HEK293 (cell line): Measurements from ENCODE around the gene PRRC2B.
"Not testable (repeated sequence)": the region's sequence is repeated elsewhere in the genome, so short reads cannot be mapped to it uniquely, and the experiment has no call there.

Source experiments
- CTCF ChIA-PET: fragments of 350-600 bp; formaldehyde crosslinking; extraction: SDS; loops from one replicate; lab custom pipeline; 2021; ENCODE audit warnings: antibody characterized with exemption; lab: Yijun Ruan, JAX
- POLR2A ChIA-PET: fragments of 300-600 bp; formaldehyde crosslinking; extraction: SDS; loops from one replicate; lab custom pipeline; 2020; ENCODE audit warnings: antibody characterized with exemption, inconsistent platforms; lab: Yijun Ruan, JAX
- H3K27ac ChIP-seq: fragments of 200-500 bp; sonication (Bioruptor generic); 2 replicates; pipeline ENCODE4 v1.5.1; 2014; ENCODE audit warnings: low read depth, low read length, control low read depth, inconsistent platforms; ENCODE audit errors: extremely low read depth
- H3K36me3 ChIP-seq, 2 experiments: fragments of 200-500 bp in 1 of 2; sonication (Bioruptor generic) in 1 of 2; 1 replicate in 1 of 2; 2 replicates in 1 of 2; pipeline ENCODE4 v1.5.1; 2014 to 2017; ENCODE audit warnings: inconsistent platforms in 2 of 2, low read length in 2 of 2; ENCODE audit not compliant: control insufficient read depth in 2 of 2, insufficient read depth in 1 of 2
- H3K4me1 ChIP-seq: fragments of 200-500 bp; sonication (Bioruptor generic); 2 replicates; pipeline ENCODE4 v1.5.1; 2014; ENCODE audit warnings: mild to moderate bottlenecking, low read length, inconsistent platforms; ENCODE audit not compliant: control insufficient read depth, insufficient read depth
- H3K4me3 ChIP-seq: 2 replicates; pipeline ENCODE4 v1.5.1; 2011; ENCODE audit warnings: low read depth, mild to moderate bottlenecking, control low read depth, low read length, moderate library complexity
- H3K9me3 ChIP-seq: fragments of 200-500 bp; sonication (Bioruptor generic); 2 replicates; pipeline ENCODE4 v1.5.1; 2014; ENCODE audit warnings: low read depth, low read length, inconsistent platforms; ENCODE audit not compliant: control insufficient read depth, insufficient read depth
- EGR2 ChIP-seq: fragments of 450-650 bp; formaldehyde crosslinking; IDR thresholded peaks from 2 replicates; pipeline ENCODE4 v1.5.1; 2016; ENCODE audit warnings: low read depth, missing biosample characterization, missing genetic modification characterization
- GLIS2 ChIP-seq: fragments of 450-650 bp; formaldehyde crosslinking; IDR thresholded peaks from 2 replicates; pipeline ENCODE4 v1.5.1; 2016; ENCODE audit warnings: missing biosample characterization, missing genetic modification characterization
- HOXA7 ChIP-seq: sonication (generic); formaldehyde crosslinking; IDR thresholded peaks from 2 replicates; pipeline ENCODE4 v1.8.1; 2022; ENCODE audit warnings: missing genetic modification reagents, borderline replicate concordance
- MYNN ChIP-seq: fragments of 450-650 bp; formaldehyde crosslinking; IDR thresholded peaks from 2 replicates; pipeline ENCODE4 v1.5.1; 2016; ENCODE audit warnings: missing biosample characterization, missing genetic modification characterization, borderline replicate concordance
- TCF7L2 ChIP-seq: IDR thresholded peaks from 2 replicates; pipeline ENCODE4 v1.6.1; 2011; ENCODE audit warnings: low read depth, mild to moderate bottlenecking, inconsistent platforms, low read length, moderate library complexity, borderline replicate concordance
- ZBTB11 ChIP-seq: fragments of 450-650 bp; formaldehyde crosslinking; conservative IDR thresholded peaks from 2 replicates; pipeline ENCODE4 v1.5.1; 2016; ENCODE audit warnings: low read depth, missing biosample characterization, missing genetic modification characterization
- ZBTB21 ChIP-seq: fragments of 450-650 bp; formaldehyde crosslinking; IDR thresholded peaks from 2 replicates; pipeline ENCODE4 v1.5.1; 2017; ENCODE audit warnings: missing biosample characterization, missing genetic modification characterization
- ZFHX2 ChIP-seq: fragments of 450-650 bp; formaldehyde crosslinking; conservative IDR thresholded peaks from 2 replicates; pipeline ENCODE4 v1.5.1; 2016; ENCODE audit warnings: missing biosample characterization, missing genetic modification characterization
- ZFP41 ChIP-seq: fragments of 450-650 bp; formaldehyde crosslinking; IDR thresholded peaks from 2 replicates; pipeline ENCODE4 v1.5.1; 2016; ENCODE audit warnings: missing biosample characterization, missing genetic modification characterization, borderline replicate concordance
- ZNF112 ChIP-seq: fragments of 450-650 bp; formaldehyde crosslinking; IDR thresholded peaks from 2 replicates; pipeline ENCODE4 v1.5.0; 2017; ENCODE audit warnings: missing biosample characterization, missing genetic modification characterization
- ZNF394 ChIP-seq: fragments of 450-650 bp; formaldehyde crosslinking; IDR thresholded peaks from 2 replicates; pipeline ENCODE4 v1.5.1; 2016; ENCODE audit warnings: missing biosample characterization, missing genetic modification characterization, mild to moderate bottlenecking, moderate library complexity, borderline replicate concordance
- ZNF404 ChIP-seq: fragments of 450-650 bp; formaldehyde crosslinking; IDR thresholded peaks from 2 replicates; pipeline ENCODE4 v1.5.1; 2017; ENCODE audit warnings: missing biosample characterization, missing genetic modification characterization
- ZNF544 ChIP-seq: fragments of 450-650 bp; formaldehyde crosslinking; IDR thresholded peaks from 2 replicates; pipeline ENCODE4 v1.5.0; 2017; ENCODE audit warnings: missing biosample characterization, missing genetic modification characterization
- ZNF548 ChIP-seq: fragments of 450-650 bp; formaldehyde crosslinking; IDR thresholded peaks from 2 replicates; pipeline ENCODE4 v1.5.1; 2016; ENCODE audit warnings: missing biosample characterization, missing genetic modification characterization
- ZNF610 ChIP-seq: fragments of 450-650 bp; formaldehyde crosslinking; IDR thresholded peaks from 2 replicates; pipeline ENCODE4 v1.5.1; 2016; ENCODE audit warnings: missing biosample characterization, missing genetic modification characterization, borderline replicate concordance
- ZNF621 ChIP-seq: fragments of 450-650 bp; formaldehyde crosslinking; IDR thresholded peaks from 2 replicates; pipeline ENCODE4 v1.5.1; 2017; ENCODE audit warnings: missing biosample characterization, missing genetic modification characterization
- ZNF677 ChIP-seq: fragments of 450-650 bp; IDR thresholded peaks from 2 replicates; pipeline ENCODE4 v1.5.0; 2018; ENCODE audit warnings: missing biosample characterization, mild to moderate bottlenecking, missing genetic modification characterization, moderate library complexity

PRRC2B gene

GRCh38 chr9:131470581-131470991, 76.7 kb downstream of the PRRC2B start:
- H3K4me1 ChIP-seq: no peaks in the 10 kb centered on the region
- H3K9me3 ChIP-seq: no peaks in the 10 kb centered on the region
- no peak for TF ChIP-seq MYNN (tag by site-specific recombination)
- TF ChIP-seq GLIS2: peak; percentile 26; the same call in 1 of the 2 replicates
- TF ChIP-seq EGR2 (tag by site-specific recombination): peak; percentile 42
- TF ChIP-seq ZNF677: no peak
- no peak for TF ChIP-seq ZNF610
- TF ChIP-seq ZFHX2 (tag by site-specific recombination): peak; percentile 55; the same call in 1 of the 2 replicates
- ChIA-PET POLR2A (interaction anchor here (1.4 kb wide), 1 partner anchor 97 kb away, joined by 3 read pairs; no protein-coding TSS in a partner anchor), CTCF (interaction anchor here (1.9 to 2.3 kb wide), 2 partner anchors 8 to 121 kb away, joined by 7 read pairs; no protein-coding TSS in a partner anchor)
- H3K36me3 ChIP-seq: peaks cover 51 to 93% of the 10 kb centered on the region in 2 experiments
- no peak overlapping the region for H3K4me3 ChIP-seq
- H3K27ac ChIP-seq: no peak overlapping the region

GRCh38 chr9:131472085-131472484, 78.2 kb downstream of the PRRC2B start:
- not testable (repeated sequence) for H3K4me3 ChIP-seq, H3K4me1 ChIP-seq, H3K9me3 ChIP-seq, H3K27ac ChIP-seq
- CTCF ChIA-PET: interaction anchor here (0.7 kb wide), 1 partner anchor 8 kb away, joined by 3 read pairs; no protein-coding TSS in a partner anchor
- POLR2A ChIA-PET: interaction anchor here (0.6 kb wide), 1 partner anchor 84 kb away, joined by 6 read pairs; no protein-coding TSS in a partner anchor
- H3K36me3 ChIP-seq: peaks cover 37 to 96% of the 10 kb centered on the region in 2 experiments

GRCh38 chr9:131473198-131473885, 79.5 kb downstream of the PRRC2B start:
- TF ChIP-seq ZNF112 (tag by site-specific recombination) (no peak), ZNF544 (no peak), ZNF404 (tag by site-specific recombination) (no peak), ZFP41 (tag by site-specific recombination) (no peak), TCF7L2 (no peak), ZNF394 (tag by site-specific recombination) (no peak), ZBTB21 (tag by site-specific recombination) (no peak), ZBTB11 (tag by site-specific recombination) (no peak), HOXA7 (CRISPR knock-in tag) (no peak), ZNF621 (tag by site-specific recombination) (no peak), ZNF548 (tag by site-specific recombination) (no peak)
- ChIA-PET CTCF (interaction anchor here (0.7 to 1.3 kb wide), 3 partner anchors 17 to 300 kb away, joined by 3 to 5 read pairs (median 4); no protein-coding TSS in a partner anchor), POLR2A (no interaction called here)
- Histone ChIP-seq H3K27ac (no peak overlapping the region), H3K4me1 (no peaks in the 10 kb centered on the region), H3K9me3 (no peaks in the 10 kb centered on the region), H3K4me3 (no peak overlapping the region), H3K36me3 (peaks cover 31 to 96% of the 10 kb centered on the region in 2 experiments)
